ENCODE results near the gene ZBTB4.
"Not testable (repeated sequence)": the region's sequence is repeated elsewhere in the genome, so short reads cannot be mapped to it uniquely, and the experiment has no call there.

The ZBTB4 gene

GRCh38 chr17:7471729-7472128 lies 7.7 kb downstream of the ZBTB4 start:
- no peak for TF ChIP-seq CTCF (IDR thresholded peaks at IDR 0.05; ENCODE audit: borderline replicate concordance, control extremely low read depth, extremely low read depth, insufficient read depth, missing control alignments)
- in situ Hi-C loops (cut with MboI; ENCODE audit: low sequenced_read_pairs, unreplicated experiment): no loop called here
- DNase-seq (ENCODE audit: low spot score): no peak

DNA sequence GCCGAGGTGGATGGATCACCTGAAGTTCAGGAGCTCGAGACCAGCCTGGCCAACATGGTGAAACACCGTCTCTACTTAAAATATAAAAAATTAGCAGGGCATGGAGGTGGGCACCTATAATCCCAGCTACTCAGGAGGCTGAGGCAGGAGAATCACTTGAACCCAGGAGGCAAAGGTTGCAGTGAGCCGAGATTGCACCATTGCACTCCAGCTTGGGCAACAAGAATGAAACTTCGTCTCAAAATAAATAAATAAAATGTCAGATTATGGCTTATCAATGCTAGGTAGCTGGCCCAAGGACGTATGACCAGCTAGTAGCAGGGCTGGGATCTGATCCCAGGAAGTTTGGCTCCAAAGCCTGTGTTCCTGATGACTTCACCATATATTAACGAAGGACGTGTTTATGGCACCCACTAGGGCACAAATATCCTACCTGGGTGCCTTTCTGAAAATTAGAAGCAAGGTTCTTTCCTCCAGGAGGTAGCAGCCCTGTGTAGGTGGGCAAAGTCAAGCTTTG lies 8.9 kb downstream of the ZBTB4 start:
- DNase-seq (ENCODE audit: low spot score); in situ Hi-C loops (cut with MboI; ENCODE audit: low sequenced_read_pairs, unreplicated experiment): not testable (repeated sequence)

DNA sequence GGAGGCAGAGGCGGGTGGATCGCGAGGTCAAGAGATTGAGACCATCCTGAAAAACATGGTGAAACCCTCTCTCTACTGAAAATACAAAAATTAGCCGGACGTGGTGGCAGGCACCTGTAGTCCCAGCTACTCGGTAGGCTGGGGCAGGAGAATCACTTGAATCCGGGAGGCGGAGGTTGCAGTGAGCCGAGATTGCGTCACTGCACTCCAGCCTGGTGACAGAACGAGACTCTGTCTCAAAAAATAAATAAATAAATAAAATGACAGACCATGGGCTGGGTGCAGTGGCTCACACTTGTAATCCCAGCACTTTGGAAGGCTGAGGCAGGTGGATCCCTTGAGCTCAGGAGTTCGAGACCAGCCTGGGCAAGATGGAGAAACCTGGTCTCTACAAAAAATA lies 9.6 kb downstream of the ZBTB4 start:
- in situ Hi-C loops (cut with MboI; ENCODE audit: low sequenced_read_pairs, unreplicated experiment); DNase-seq (ENCODE audit: low spot score): not testable (repeated sequence)

GRCh38 chr17:7468804-7469389 lies 10.5 kb downstream of the ZBTB4 start:
- DNase-seq (ENCODE audit: low spot score): no peak
- no peak for TF ChIP-seq CTCF (IDR thresholded peaks at IDR 0.05; ENCODE audit: borderline replicate concordance, control extremely low read depth, extremely low read depth, insufficient read depth, missing control alignments)
- in situ Hi-C loops (cut with MboI; ENCODE audit: low sequenced_read_pairs, unreplicated experiment): no loop called here

GRCh38 chr17:7468290-7468689 lies 11.1 kb downstream of the ZBTB4 start:
- DNase-seq (ENCODE audit: low spot score): no peak
- in situ Hi-C loops (cut with MboI; ENCODE audit: low sequenced_read_pairs, unreplicated experiment): no loop called here
- TF ChIP-seq CTCF (IDR thresholded peaks at IDR 0.05; ENCODE audit: borderline replicate concordance, control extremely low read depth, extremely low read depth, insufficient read depth, missing control alignments): no peak

- no peak for TF ChIP-seq CTCF (IDR thresholded peaks at IDR 0.05; ENCODE audit: borderline replicate concordance, control extremely low read depth, extremely low read depth, insufficient read depth, missing control alignments)
These were observed 11.9 kb downstream of the ZBTB4 start for GRCh38 chr17:7467498-7467897.

DNA sequence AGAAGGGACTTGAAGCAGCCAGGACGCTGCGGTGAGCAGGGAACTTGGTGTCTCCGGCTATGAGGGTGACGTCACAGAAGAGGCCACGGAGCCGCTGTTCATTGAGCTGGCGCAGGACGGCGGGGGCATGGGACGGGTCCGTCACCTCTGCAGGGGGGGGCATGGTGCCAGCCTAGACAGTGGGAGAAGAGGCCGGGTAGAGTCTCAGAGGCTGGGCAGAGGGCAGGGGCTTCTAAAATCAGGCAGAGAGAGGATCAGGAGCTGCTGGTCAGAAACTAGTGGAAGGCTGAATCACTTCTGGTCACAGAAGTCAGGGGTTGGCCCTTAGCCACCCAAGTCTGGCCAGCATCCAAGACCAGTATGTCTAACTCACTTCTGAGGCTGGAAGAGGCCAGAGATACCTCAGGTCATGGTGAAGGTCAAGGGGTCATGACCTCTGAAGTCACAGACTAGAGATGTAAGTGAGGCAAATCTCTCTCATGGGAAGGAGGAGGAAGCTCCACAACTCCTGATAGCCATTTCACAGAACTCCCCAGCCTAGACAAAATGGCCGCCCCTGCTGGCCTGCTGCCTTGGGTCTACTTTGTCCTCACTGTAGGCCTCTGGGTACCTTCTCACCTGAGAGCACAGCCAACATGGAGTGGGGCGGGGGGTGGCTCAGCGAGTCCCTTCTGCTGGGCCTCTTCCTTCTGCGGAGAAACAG lies 12.6 kb downstream of the ZBTB4 start:
- TF ChIP-seq CTCF (IDR thresholded peaks at IDR 0.05; ENCODE audit: borderline replicate concordance, control extremely low read depth, extremely low read depth, insufficient read depth, missing control alignments): no peak
- in situ Hi-C loops (cut with MboI; ENCODE audit: low sequenced_read_pairs, unreplicated experiment): no loop called here
- no peak for DNase-seq (ENCODE audit: low spot score)

More at GRCh38 chr17:7467498-7467897, 11.9 kb downstream of the ZBTB4 start:
- in situ Hi-C loops (cut with MboI; ENCODE audit: low sequenced_read_pairs, unreplicated experiment): no loop called here
- DNase-seq (ENCODE audit: low spot score): no peak

Data from GM13976 (cell line).